NB4 (cell line): Measurements from ENCODE around the gene RABEP2.

Experiments
- POLR2A ChIP-seq: IDR thresholded peaks from 2 replicates; pipeline ENCODE4 v1.6.1; 2011; ENCODE audit warnings: mild to moderate bottlenecking; ENCODE audit not compliant: insufficient read length; ENCODE audit errors: extremely low read depth
- TF ChIP-seq, protein P1 (sequence below): IDR thresholded peaks from one replicate; pipeline ENCODE4 v1.5.1; 2012; ENCODE audit warnings: low read depth, low read length

DNA sequence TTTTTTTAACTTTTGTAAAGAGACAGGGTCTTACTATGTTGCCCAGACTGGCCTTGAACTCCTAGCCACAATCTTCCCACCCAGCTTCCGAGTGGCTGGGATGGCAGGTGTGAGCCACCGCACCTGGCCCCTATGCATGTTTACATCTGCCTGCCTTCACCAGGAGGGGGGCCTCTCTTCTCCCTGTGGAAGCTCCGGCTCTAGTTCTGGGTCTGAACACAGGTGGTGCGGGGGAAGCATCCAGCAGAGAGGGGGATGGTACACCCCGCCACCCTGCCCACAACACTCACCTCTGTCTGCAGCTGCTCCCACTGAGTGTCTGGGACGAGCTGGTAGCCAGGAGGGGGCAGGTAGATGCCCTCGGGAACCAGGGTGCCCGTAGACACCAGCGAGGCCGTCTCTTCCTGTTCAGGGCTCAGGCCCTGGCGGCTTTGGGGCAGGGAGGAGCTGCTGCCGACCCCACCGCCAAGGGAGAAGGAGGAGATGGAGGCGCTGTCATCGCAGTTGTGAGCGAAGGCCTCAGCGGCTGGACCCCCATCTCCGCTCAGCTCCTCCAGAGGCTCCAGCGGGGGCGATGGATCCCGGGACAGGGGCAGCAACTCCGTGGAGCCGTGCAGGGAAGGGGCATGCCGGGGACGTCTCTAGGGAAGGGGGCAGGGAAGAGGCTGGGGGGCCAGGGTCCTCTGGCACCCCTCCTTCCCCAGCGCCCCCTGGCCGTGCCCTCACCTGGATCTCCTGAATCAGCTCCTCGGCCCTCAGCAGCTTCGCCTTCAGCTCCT, 10.9 kb downstream of the RABEP2 start:
- no peak for TF ChIP-seq POLR2A
- TF ChIP-seq, protein P1, sequence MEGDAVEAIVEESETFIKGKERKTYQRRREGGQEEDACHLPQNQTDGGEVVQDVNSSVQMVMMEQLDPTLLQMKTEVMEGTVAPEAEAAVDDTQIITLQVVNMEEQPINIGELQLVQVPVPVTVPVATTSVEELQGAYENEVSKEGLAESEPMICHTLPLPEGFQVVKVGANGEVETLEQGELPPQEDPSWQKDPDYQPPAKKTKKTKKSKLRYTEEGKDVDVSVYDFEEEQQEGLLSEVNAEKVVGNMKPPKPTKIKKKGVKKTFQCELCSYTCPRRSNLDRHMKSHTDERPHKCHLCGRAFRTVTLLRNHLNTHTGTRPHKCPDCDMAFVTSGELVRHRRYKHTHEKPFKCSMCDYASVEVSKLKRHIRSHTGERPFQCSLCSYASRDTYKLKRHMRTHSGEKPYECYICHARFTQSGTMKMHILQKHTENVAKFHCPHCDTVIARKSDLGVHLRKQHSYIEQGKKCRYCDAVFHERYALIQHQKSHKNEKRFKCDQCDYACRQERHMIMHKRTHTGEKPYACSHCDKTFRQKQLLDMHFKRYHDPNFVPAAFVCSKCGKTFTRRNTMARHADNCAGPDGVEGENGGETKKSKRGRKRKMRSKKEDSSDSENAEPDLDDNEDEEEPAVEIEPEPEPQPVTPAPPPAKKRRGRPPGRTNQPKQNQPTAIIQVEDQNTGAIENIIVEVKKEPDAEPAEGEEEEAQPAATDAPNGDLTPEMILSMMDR: no peak
